Astrocyte (in vitro differentiated cells and primary cell): Measurements from ENCODE around the gene IVL. TPM values are rescaled to one million over a fixed set of nuclear protein-coding genes. Genes with fewer than 3 reads are reported as not detected.

Source experiments
- DNase-seq: peaks from one replicate; pipeline ENCODE4 v3.0.0-alpha.2; 2010; ENCODE audit warnings: low read depth
- FAIRE-seq: peaks from 2 replicates; lab custom pipeline; 2011; peaks lifted over from hg19 to GRCh38; lab: Jason Lieb, UNC
- H2AFZ ChIP-seq: 2 replicates; pipeline ENCODE4 v1.6.0; 2012; ENCODE audit warnings: low read depth, low read length, inconsistent platforms
- H3K27ac ChIP-seq: 2 replicates; pipeline ENCODE4 v1.5.1; 2011; ENCODE audit warnings: low read depth, low read length, inconsistent platforms
- H3K27me3 ChIP-seq: 2 replicates; pipeline ENCODE4 v1.6.0; 2011; ENCODE audit warnings: low read length, inconsistent platforms; ENCODE audit not compliant: insufficient read depth
- H3K36me3 ChIP-seq: 2 replicates; pipeline ENCODE4 v1.5.1; 2011; ENCODE audit warnings: low read length, inconsistent platforms; ENCODE audit not compliant: insufficient read depth
- H3K4me1 ChIP-seq: 2 replicates; pipeline ENCODE4 v1.5.1; 2011; ENCODE audit warnings: low read length, inconsistent platforms; ENCODE audit not compliant: insufficient read depth
- H3K4me2 ChIP-seq: 2 replicates; pipeline ENCODE4 v1.6.0; 2012; ENCODE audit warnings: low read length, inconsistent platforms
- H3K4me3 ChIP-seq: 2 replicates; pipeline ENCODE4 v1.5.1; 2011; ENCODE audit warnings: low read depth, mild to moderate bottlenecking, low read length, inconsistent platforms; ENCODE audit not compliant: insufficient read depth
- H3K79me2 ChIP-seq: 2 replicates; pipeline ENCODE4 v1.6.0; 2012; ENCODE audit warnings: mild to moderate bottlenecking, low read length, inconsistent platforms; ENCODE audit not compliant: insufficient read depth
- H3K9ac ChIP-seq: 2 replicates; pipeline ENCODE4 v1.6.0; 2012; ENCODE audit warnings: mild to moderate bottlenecking, low read length, inconsistent platforms
- H3K9me3 ChIP-seq: 2 replicates; pipeline ENCODE4 v1.5.1; 2012; ENCODE audit warnings: low read depth, mild to moderate bottlenecking, low read length, inconsistent platforms; ENCODE audit not compliant: insufficient read depth
- H4K20me1 ChIP-seq: 2 replicates; pipeline ENCODE4 v1.6.0; 2012; ENCODE audit warnings: low read length, inconsistent platforms; ENCODE audit not compliant: insufficient read depth
- H3K27ac Mint-ChIP-seq: one replicate; pipeline ENCODE4 v1.8.0; 2021; ENCODE audit warnings: mild to moderate bottlenecking, mixed read lengths; ENCODE audit not compliant: unreplicated experiment
- H3K27me3 Mint-ChIP-seq: one replicate; pipeline ENCODE4 v1.8.0; 2021; ENCODE audit warnings: low read depth, mixed read lengths; ENCODE audit not compliant: unreplicated experiment
- H3K36me3 Mint-ChIP-seq: one replicate; pipeline ENCODE4 v1.8.0; 2021; ENCODE audit warnings: low read depth, mixed read lengths; ENCODE audit not compliant: unreplicated experiment
- H3K4me1 Mint-ChIP-seq: one replicate; pipeline ENCODE4 v1.8.0; 2021; ENCODE audit warnings: low read depth, mixed read lengths; ENCODE audit not compliant: unreplicated experiment
- H3K4me3 Mint-ChIP-seq: one replicate; pipeline ENCODE4 v1.8.0; 2021; ENCODE audit warnings: mild to moderate bottlenecking, moderate library complexity, mixed read lengths; ENCODE audit not compliant: unreplicated experiment
- H3K9me3 Mint-ChIP-seq: one replicate; pipeline ENCODE4 v1.8.0; 2021; ENCODE audit warnings: mild to moderate bottlenecking, mixed read lengths; ENCODE audit not compliant: unreplicated experiment
- EZH2 ChIP-seq: IDR thresholded peaks from 2 replicates; pipeline ENCODE4 v1.6.1; 2012; ENCODE audit warnings: mild to moderate bottlenecking, low read length, inconsistent platforms; ENCODE audit not compliant: insufficient read depth
- total RNA-seq: library from RNA; stranded (reverse); gene quantifications from 2 replicates; pipeline ENCODE4 v1.2.1, GENCODE V29; 2021
- TF ChIP-seq, protein P1 (sequence below): IDR thresholded peaks from 2 replicates; pipeline ENCODE4 v1.5.1; 2011; ENCODE audit warnings: low read depth, mild to moderate bottlenecking, inconsistent platforms, low read length, moderate library complexity; ENCODE audit not compliant: insufficient read depth

IVL gene
- total RNA-seq, 1 donor from 2014 or later = 0.16 TPM

DNA sequence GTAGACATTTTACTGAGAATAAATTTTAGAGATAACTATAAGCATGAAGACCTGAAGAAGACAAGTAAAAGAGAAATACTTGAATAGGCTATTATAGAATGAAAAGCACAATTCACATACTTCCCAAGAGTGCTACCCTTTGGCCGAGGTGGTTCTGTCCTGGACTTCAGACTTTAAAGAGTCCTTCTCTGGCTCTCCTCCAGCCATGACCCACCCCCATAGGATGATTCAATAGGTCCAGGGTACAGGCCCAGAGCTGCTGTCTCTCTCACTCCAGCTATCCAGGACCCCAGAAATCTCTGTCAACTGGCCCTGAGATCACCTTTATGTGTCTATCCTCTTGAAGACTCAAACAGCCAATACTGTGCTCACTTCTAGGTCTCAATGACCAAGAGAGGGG is 31.5 kb upstream of the IVL start:
- peaks cover 2% of the 10 kb centered on the region for H3K9me3 Mint-ChIP-seq
- no peaks in the 10 kb centered on the region for H3K36me3 Mint-ChIP-seq
- H3K36me3 ChIP-seq = no peaks in the 10 kb centered on the region
- peaks cover 1% of the 10 kb centered on the region for H3K4me1 Mint-ChIP-seq
- no peak overlapping the region for H3K27ac Mint-ChIP-seq
- no peak overlapping the region for H3K9ac ChIP-seq
- no peaks in the 10 kb centered on the region for H4K20me1 ChIP-seq
- H3K79me2 ChIP-seq = no peaks in the 10 kb centered on the region
- H2AFZ ChIP-seq = no peak overlapping the region
- TF ChIP-seq, protein P1, sequence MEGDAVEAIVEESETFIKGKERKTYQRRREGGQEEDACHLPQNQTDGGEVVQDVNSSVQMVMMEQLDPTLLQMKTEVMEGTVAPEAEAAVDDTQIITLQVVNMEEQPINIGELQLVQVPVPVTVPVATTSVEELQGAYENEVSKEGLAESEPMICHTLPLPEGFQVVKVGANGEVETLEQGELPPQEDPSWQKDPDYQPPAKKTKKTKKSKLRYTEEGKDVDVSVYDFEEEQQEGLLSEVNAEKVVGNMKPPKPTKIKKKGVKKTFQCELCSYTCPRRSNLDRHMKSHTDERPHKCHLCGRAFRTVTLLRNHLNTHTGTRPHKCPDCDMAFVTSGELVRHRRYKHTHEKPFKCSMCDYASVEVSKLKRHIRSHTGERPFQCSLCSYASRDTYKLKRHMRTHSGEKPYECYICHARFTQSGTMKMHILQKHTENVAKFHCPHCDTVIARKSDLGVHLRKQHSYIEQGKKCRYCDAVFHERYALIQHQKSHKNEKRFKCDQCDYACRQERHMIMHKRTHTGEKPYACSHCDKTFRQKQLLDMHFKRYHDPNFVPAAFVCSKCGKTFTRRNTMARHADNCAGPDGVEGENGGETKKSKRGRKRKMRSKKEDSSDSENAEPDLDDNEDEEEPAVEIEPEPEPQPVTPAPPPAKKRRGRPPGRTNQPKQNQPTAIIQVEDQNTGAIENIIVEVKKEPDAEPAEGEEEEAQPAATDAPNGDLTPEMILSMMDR = no peak
- TF ChIP-seq EZH2 = no peak
- no peaks in the 10 kb centered on the region for H3K27me3 ChIP-seq
- no peak overlapping the region for H3K4me3 ChIP-seq
- no peak overlapping the region for H3K27ac ChIP-seq
- FAIRE-seq (no peak), DNase-seq (no peak)
- no peaks in the 10 kb centered on the region for H3K4me1 ChIP-seq
- no peak overlapping the region for H3K4me2 ChIP-seq
- no peak overlapping the region for H3K4me3 Mint-ChIP-seq
- H3K27me3 Mint-ChIP-seq = peaks cover 6% of the 10 kb centered on the region
- H3K9me3 ChIP-seq = no peaks in the 10 kb centered on the region

DNA sequence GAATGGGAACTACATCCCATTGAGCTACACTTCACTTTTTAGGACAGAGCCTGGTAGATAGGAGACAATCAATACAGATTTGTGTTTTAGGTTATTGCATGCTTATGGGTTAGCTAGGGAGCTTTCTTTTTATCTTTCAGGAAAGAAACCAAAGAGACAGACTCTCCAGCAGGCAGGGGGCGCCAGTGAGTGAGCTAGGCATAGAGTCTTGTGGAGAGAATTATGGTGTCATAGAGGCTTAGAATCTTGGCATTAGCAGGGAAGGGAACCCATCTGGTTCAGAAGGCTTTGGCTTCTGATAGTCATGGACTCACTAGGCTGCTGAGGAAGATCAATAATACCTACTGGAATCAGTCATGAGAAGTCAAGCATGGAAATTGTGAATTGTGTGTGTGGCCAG is 30.3 kb upstream of the IVL start, which contains the start of gene SMCP:
Gene SMCP, plus strand, starts transcription at position 281 of the 400 bp plus-strand sequence. CDS start 6,101 bp downstream, outside the sequence.
- Histone ChIP-seq H3K27me3 (no peaks in the 10 kb centered on the region), H3K4me2 (no peak within 1 kb of the TSS), H4K20me1 (no peaks in the 10 kb centered on the region), H3K36me3 (no peaks in the 10 kb centered on the region), H3K9me3 (no peaks in the 10 kb centered on the region), H3K79me2 (no peaks in the 10 kb centered on the region), H2AFZ (no peak within 1 kb of the TSS), H3K4me3 (no peak within 1 kb of the TSS), H3K27ac (no peak within 1 kb of the TSS), H3K9ac (no peak within 1 kb of the TSS), H3K4me1 (no peaks in the 10 kb centered on the region)
- H3K4me1 Mint-ChIP-seq = peaks cover 1% of the 10 kb centered on the region
- peaks cover 2% of the 10 kb centered on the region for H3K9me3 Mint-ChIP-seq
- H3K27ac Mint-ChIP-seq = no peak within 1 kb of the TSS
- TF ChIP-seq EZH2 = no peak
- TF ChIP-seq, protein P1 = no peak
- FAIRE-seq = no peak
- no peak within 1 kb of the TSS for H3K4me3 Mint-ChIP-seq
- no peak for DNase-seq
- no peaks in the 10 kb centered on the region for H3K36me3 Mint-ChIP-seq
- H3K27me3 Mint-ChIP-seq = peaks cover 2% of the 10 kb centered on the region

DNA sequence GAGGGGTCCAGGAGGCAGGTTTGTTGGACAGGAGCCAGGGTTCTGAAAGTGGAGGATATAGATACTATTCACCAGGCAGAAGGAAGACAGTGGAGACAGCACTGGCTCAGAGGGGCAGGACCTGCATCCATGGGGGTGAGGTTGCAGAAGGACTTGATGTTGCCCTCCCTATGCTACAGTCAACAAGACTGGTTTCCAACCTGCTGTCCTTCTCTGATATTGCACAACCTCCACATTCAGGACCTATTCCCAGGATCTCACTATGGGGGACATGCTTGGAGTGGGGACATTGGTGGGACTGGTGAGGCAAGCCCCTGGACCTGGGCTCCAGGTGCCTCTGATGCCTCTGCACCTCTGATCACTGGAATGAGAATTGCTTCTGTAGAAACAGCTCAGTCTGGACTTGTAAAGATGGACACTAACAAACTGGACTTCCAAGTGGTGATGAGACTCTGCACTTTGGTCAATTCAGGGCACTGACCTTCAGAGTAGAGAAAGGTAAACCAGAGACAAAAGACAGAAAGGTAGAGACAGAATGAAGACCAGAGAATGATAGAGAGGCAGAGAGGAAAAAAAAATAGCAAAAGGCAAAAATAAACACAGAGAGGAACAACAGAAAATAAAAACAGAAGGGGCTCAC is 28.7 kb upstream of the IVL start:
- no peaks in the 10 kb centered on the region for H3K79me2 ChIP-seq
- H3K4me3 ChIP-seq = no peak overlapping the region
- no peaks in the 10 kb centered on the region for H3K36me3 ChIP-seq
- no peaks in the 10 kb centered on the region for H3K27me3 ChIP-seq
- FAIRE-seq (no peak), DNase-seq (no peak)
- Mint-ChIP-seq H3K27ac (no peak overlapping the region), H3K36me3 (no peaks in the 10 kb centered on the region), H3K9me3 (peaks cover 2% of the 10 kb centered on the region), H3K27me3 (peaks cover 2% of the 10 kb centered on the region), H3K4me3 (no peak overlapping the region), H3K4me1 (peaks cover 3% of the 10 kb centered on the region)
- no peak overlapping the region for H2AFZ ChIP-seq
- H4K20me1 ChIP-seq = no peaks in the 10 kb centered on the region
- no peaks in the 10 kb centered on the region for H3K4me1 ChIP-seq
- no peaks in the 10 kb centered on the region for H3K9me3 ChIP-seq
- H3K9ac ChIP-seq = no peak overlapping the region
- TF ChIP-seq, protein P1 = no peak
- TF ChIP-seq EZH2 = no peak
- no peak overlapping the region for H3K27ac ChIP-seq
- no peak overlapping the region for H3K4me2 ChIP-seq
